Progenitor cell of endocrine pancreas (in vitro differentiated cells): ENCODE measurements around the gene FAM131C. TPM values are rescaled to one million over a fixed set of nuclear protein-coding genes. Genes with fewer than 3 reads are reported as not detected.
A peak's percentile ranks its signal among the peaks of the same experiment; 100 is the strongest.

Source experiments
- DNase-seq: peaks from one replicate; pipeline ENCODE4 v3.0.0; 2021; ENCODE audit warnings: low spot score; ENCODE audit not compliant: unreplicated experiment
- H3K27ac Mint-ChIP-seq: 2 replicates; pipeline ENCODE4 v1.8.0; 2021; ENCODE audit warnings: mild to moderate bottlenecking, moderate library complexity, mixed read lengths
- H3K27me3 Mint-ChIP-seq: 2 replicates; pipeline ENCODE4 v1.8.0; 2021; ENCODE audit warnings: mixed read lengths
- H3K36me3 Mint-ChIP-seq: 2 replicates; pipeline ENCODE4 v1.8.0; 2022; ENCODE audit warnings: mixed read lengths; ENCODE audit not compliant: insufficient read depth
- H3K4me1 Mint-ChIP-seq: 2 replicates; pipeline ENCODE4 v1.8.0; 2021; ENCODE audit warnings: low read depth, mixed read lengths
- H3K4me3 Mint-ChIP-seq: 2 replicates; pipeline ENCODE4 v1.8.0; 2021; ENCODE audit warnings: low read depth, mild to moderate bottlenecking, moderate library complexity, mixed read lengths
- H3K9me3 Mint-ChIP-seq: 2 replicates; pipeline ENCODE4 v1.8.0; 2021; ENCODE audit warnings: low read depth, mixed read lengths
- total RNA-seq: library from RNA; stranded (reverse); gene quantifications from 2 replicates; pipeline ENCODE4 v1.2.1, GENCODE V29; 2021
- TF ChIP-seq, protein P1 (sequence below): fragments of 200-600 bp; sonication (generic); IDR thresholded peaks from one replicate; pipeline ENCODE4 v1.5.0; 2021; ENCODE audit warnings: antibody characterized with exemption, mild to moderate bottlenecking; ENCODE audit not compliant: unreplicated experiment

The FAM131C gene
- total RNA-seq, 1 donor from 2014 or later: 1.2 TPM

- TF ChIP-seq, protein P1, sequence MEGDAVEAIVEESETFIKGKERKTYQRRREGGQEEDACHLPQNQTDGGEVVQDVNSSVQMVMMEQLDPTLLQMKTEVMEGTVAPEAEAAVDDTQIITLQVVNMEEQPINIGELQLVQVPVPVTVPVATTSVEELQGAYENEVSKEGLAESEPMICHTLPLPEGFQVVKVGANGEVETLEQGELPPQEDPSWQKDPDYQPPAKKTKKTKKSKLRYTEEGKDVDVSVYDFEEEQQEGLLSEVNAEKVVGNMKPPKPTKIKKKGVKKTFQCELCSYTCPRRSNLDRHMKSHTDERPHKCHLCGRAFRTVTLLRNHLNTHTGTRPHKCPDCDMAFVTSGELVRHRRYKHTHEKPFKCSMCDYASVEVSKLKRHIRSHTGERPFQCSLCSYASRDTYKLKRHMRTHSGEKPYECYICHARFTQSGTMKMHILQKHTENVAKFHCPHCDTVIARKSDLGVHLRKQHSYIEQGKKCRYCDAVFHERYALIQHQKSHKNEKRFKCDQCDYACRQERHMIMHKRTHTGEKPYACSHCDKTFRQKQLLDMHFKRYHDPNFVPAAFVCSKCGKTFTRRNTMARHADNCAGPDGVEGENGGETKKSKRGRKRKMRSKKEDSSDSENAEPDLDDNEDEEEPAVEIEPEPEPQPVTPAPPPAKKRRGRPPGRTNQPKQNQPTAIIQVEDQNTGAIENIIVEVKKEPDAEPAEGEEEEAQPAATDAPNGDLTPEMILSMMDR: no peak
- peaks cover 12% of the 10 kb centered on the region for H3K27me3 Mint-ChIP-seq
- no peaks in the 10 kb centered on the region for H3K9me3 Mint-ChIP-seq
- peaks cover 9% of the 10 kb centered on the region for H3K4me1 Mint-ChIP-seq
- no peak overlapping the region for H3K27ac Mint-ChIP-seq
- DNase-seq: no peak
- H3K36me3 Mint-ChIP-seq: no peaks in the 10 kb centered on the region
- no peak overlapping the region for H3K4me3 Mint-ChIP-seq
Measured at GRCh38 chr1:16015960-16016901, 57.2 kb downstream of the FAM131C start.

GRCh38 chr1:16015491-16015890 is 58.0 kb downstream of the FAM131C start:
- Mint-ChIP-seq H3K4me3 (no peak overlapping the region), H3K27me3 (peaks cover 12% of the 10 kb centered on the region), H3K9me3 (no peaks in the 10 kb centered on the region), H3K36me3 (no peaks in the 10 kb centered on the region), H3K27ac (no peak overlapping the region), H3K4me1 (peaks cover 12% of the 10 kb centered on the region)
- TF ChIP-seq, protein P1: no peak
- no peak for DNase-seq

DNA sequence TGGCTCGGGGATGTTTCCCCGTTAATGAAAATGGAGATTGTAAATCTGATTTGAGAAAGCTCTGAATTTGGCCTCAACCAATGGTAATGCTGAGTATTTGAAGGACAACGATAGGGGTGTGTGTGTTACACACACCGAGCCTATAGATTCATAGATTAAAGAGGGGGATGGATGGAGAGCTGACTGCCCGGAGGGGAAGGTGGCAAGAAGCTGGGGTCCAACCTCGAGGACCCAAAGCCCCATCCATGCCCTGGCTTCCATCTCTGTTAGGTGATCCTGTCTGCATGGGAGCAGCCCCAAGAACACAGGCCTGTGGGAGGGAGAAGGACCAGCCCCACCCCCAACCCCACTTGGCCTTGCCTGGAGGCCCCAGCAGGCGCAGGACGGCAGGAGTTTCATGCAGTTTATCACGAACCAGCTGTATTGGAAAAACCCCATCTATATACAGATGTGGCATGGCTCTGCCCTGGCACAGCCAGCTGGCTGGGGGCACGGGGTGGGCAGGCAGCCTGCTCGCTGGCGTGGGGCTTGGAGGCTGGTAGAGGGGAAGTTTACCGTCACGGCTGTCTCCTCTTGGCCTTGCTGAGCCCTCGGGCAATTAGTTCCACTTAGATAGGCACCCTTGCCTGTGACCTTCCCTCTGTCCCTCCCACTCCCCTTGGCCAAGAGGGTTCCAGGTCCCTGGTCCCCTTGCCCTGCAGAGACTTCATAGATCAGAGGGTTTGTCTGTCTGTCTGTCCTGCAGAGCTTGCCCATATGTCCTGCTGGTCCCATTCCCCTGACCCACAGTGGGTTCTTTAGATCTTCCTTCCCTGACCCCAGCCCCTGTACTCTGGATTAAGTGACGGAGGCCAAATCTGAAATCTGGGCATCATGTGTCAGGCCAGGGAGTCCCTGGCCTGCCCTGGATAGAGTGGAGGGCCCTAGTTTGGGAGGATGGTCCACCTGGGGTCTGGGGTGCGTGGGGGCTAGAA is 58.7 kb downstream of the FAM131C start:
- no peaks in the 10 kb centered on the region for H3K36me3 Mint-ChIP-seq
- TF ChIP-seq, protein P1: no peak
- H3K27me3 Mint-ChIP-seq: peaks cover 9% of the 10 kb centered on the region
- no peak overlapping the region for H3K27ac Mint-ChIP-seq
- no peak for DNase-seq
- H3K9me3 Mint-ChIP-seq: no peaks in the 10 kb centered on the region
- peaks cover 16% of the 10 kb centered on the region for H3K4me1 Mint-ChIP-seq
- H3K4me3 Mint-ChIP-seq: no peak overlapping the region

- TF ChIP-seq, protein P1: no peak
- H3K9me3 Mint-ChIP-seq: no peaks in the 10 kb centered on the region
- H3K4me3 Mint-ChIP-seq: no peak overlapping the region
- H3K27ac Mint-ChIP-seq: peak overlapping the region; percentile 37
- DNase-seq: no peak
- peaks cover 4% of the 10 kb centered on the region for H3K27me3 Mint-ChIP-seq
- H3K4me1 Mint-ChIP-seq: peaks cover 13% of the 10 kb centered on the region
- no peaks in the 10 kb centered on the region for H3K36me3 Mint-ChIP-seq
Measured at GRCh38 chr1:16013908-16014258, 59.6 kb downstream of the FAM131C start.

GRCh38 chr1:16013220-16013907 is 60.1 kb downstream of the FAM131C start:
- peak; percentile 49 for DNase-seq
- H3K4me3 Mint-ChIP-seq: peak overlapping the region; percentile 31
- no peaks in the 10 kb centered on the region for H3K9me3 Mint-ChIP-seq
- peaks cover 13% of the 10 kb centered on the region for H3K4me1 Mint-ChIP-seq
- TF ChIP-seq, protein P1: no peak
- H3K27ac Mint-ChIP-seq: no peak overlapping the region
- peaks cover 1% of the 10 kb centered on the region for H3K27me3 Mint-ChIP-seq
- no peaks in the 10 kb centered on the region for H3K36me3 Mint-ChIP-seq
